Muscle layer of colon (tissue), 2 donors: ENCODE measurements around the gene SELENOI.
"Not testable (repeated sequence)": the region's sequence is repeated elsewhere in the genome, so short reads cannot be mapped to it uniquely, and the experiment has no call there.

Experiments used
- H3K27ac ChIP-seq: one replicate; pipeline ENCODE4 v1.7.0; 2013; ENCODE audit warnings: low read depth, mild to moderate bottlenecking, low read length, moderate library complexity
- H3K27me3 ChIP-seq, 2 donors: one replicate each; pipeline ENCODE4 v1.7.0; 2013; ENCODE audit warnings: low read length in 2 of 2, mild to moderate bottlenecking in 2 of 2; ENCODE audit not compliant: insufficient read depth in 2 of 2, control insufficient read depth in 1 of 2
- H3K36me3 ChIP-seq: one replicate; pipeline ENCODE4 v1.7.0; 2013; ENCODE audit warnings: mild to moderate bottlenecking, low read length; ENCODE audit not compliant: insufficient read depth
- H3K4me1 ChIP-seq: one replicate; pipeline ENCODE4 v1.7.0; 2013; ENCODE audit warnings: mild to moderate bottlenecking, low read length; ENCODE audit not compliant: insufficient read depth
- H3K4me3 ChIP-seq, 2 donors: one replicate each; pipeline ENCODE4 v1.7.0; 2013; ENCODE audit warnings: low read length in 2 of 2, low read depth in 1 of 2, mild to moderate bottlenecking in 1 of 2, moderate library complexity in 1 of 2
- H3K9ac ChIP-seq: one replicate; pipeline ENCODE4 v1.7.0; 2013; ENCODE audit warnings: low read length
- H3K9me3 ChIP-seq: one replicate; pipeline ENCODE4 v1.7.0; 2013; ENCODE audit warnings: mild to moderate bottlenecking, low read length
- donor health status: abdominal sarcoma.
- donor health status: Adenocarcinoma of cecum.

The SELENOI gene

GRCh38 chr2:26329083-26329482 lies 16.9 kb upstream of the SELENOI start:
- not testable (repeated sequence) for H3K9me3 ChIP-seq, H3K9ac ChIP-seq, H3K36me3 ChIP-seq, H3K27me3 ChIP-seq, H3K4me1 ChIP-seq, H3K4me3 ChIP-seq, H3K27ac ChIP-seq

- H3K9me3 ChIP-seq, result no peaks in the 10 kb centered on the region
- H3K36me3 ChIP-seq, result no peaks in the 10 kb centered on the region
These were observed 15.8 kb upstream of the SELENOI start for GRCh38 chr2:26330114-26330549.

DNA sequence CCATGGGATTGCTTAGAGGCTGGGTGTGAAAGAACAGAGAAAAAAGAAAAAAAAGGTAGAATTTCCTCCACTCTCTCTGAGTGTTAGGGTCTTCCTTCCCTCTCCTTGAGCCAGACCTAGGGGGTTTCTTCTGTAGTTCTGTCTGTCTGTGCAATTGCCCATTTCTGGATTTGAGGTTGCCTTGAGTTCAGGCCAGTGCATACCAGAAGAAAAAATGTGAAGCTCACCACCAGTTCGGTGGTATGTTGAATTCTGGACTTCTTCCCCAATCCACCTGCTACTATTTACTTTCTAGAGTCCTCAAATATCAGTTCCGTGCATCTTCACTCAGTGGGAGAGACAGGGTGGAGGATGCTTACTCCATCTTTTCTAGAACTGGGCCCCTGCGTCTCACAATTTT lies 15.3 kb upstream of the SELENOI start:
- H3K4me3 ChIP-seq, result no peak overlapping the region
- no peak overlapping the region for H3K9ac ChIP-seq

More at GRCh38 chr2:26330114-26330549, 15.8 kb upstream of the SELENOI start:
- H3K9ac ChIP-seq, result no peak overlapping the region
- H3K27ac ChIP-seq, result no peak overlapping the region
- H3K4me3 ChIP-seq, result no peak overlapping the region
- peaks cover 8% of the 10 kb centered on the region for H3K4me1 ChIP-seq
- H3K27me3 ChIP-seq, result no peaks in the 10 kb centered on the region

GRCh38 chr2:26331321-26331720 lies 14.6 kb upstream of the SELENOI start:
- not testable (repeated sequence) for H3K4me1 ChIP-seq, H3K36me3 ChIP-seq, H3K27me3 ChIP-seq, H3K9me3 ChIP-seq, H3K9ac ChIP-seq, H3K4me3 ChIP-seq, H3K27ac ChIP-seq

More for the DNA sequence above, 15.3 kb upstream of the SELENOI start:
- no peaks in the 10 kb centered on the region for H3K9me3 ChIP-seq
- peaks cover 8% of the 10 kb centered on the region for H3K4me1 ChIP-seq
- no peak overlapping the region for H3K27ac ChIP-seq
- H3K27me3 ChIP-seq, result no peaks in the 10 kb centered on the region
- H3K36me3 ChIP-seq, result no peaks in the 10 kb centered on the region

DNA sequence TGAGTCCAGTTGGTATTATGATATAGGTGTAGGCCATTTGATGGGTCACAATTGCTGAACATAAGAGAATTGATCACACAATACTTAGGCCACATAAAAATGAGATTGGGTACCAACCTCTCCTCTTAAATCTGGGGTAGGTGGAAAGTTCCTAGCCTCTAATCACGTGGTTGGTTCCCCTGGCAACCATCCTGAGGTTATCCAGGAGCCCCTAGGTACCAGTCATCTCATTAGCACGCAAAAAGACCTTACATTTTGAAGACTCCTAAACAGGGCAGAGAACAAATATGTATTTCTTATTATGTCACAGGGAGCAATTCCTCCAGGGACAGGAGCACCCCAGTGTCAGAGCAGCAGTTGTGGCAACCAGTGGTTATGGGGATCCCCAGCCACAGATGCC lies 12.7 kb upstream of the SELENOI start:
- no peak overlapping the region for H3K27ac ChIP-seq
- no peaks in the 10 kb centered on the region for H3K36me3 ChIP-seq
- H3K4me1 ChIP-seq, result peaks cover 8% of the 10 kb centered on the region
- no peaks in the 10 kb centered on the region for H3K9me3 ChIP-seq
- no peak overlapping the region for H3K4me3 ChIP-seq
- H3K9ac ChIP-seq, result no peak overlapping the region
- no peaks in the 10 kb centered on the region for H3K27me3 ChIP-seq

GRCh38 chr2:26335231-26335630 lies 10.7 kb upstream of the SELENOI start:
- H3K27ac ChIP-seq, result no peak overlapping the region
- H3K9ac ChIP-seq, result no peak overlapping the region
- H3K27me3 ChIP-seq, result no peaks in the 10 kb centered on the region
- no peak overlapping the region for H3K4me3 ChIP-seq
- no peaks in the 10 kb centered on the region for H3K36me3 ChIP-seq
- no peaks in the 10 kb centered on the region for H3K9me3 ChIP-seq
- H3K4me1 ChIP-seq, result peaks cover 1% of the 10 kb centered on the region

- Histone ChIP-seq H3K36me3 (no peaks in the 10 kb centered on the region), H3K27me3 (no peaks in the 10 kb centered on the region), H3K9me3 (no peaks in the 10 kb centered on the region), H3K4me3 (no peak overlapping the region), H3K27ac (no peak overlapping the region), H3K4me1 (no peaks in the 10 kb centered on the region), H3K9ac (no peak overlapping the region)
These were observed 9.2 kb upstream of the SELENOI start for GRCh38 chr2:26336719-26337118.

- no peaks in the 10 kb centered on the region for H3K27me3 ChIP-seq
- no peak overlapping the region for H3K4me3 ChIP-seq
- no peak overlapping the region for H3K27ac ChIP-seq
- no peaks in the 10 kb centered on the region for H3K36me3 ChIP-seq
- H3K9me3 ChIP-seq, result no peaks in the 10 kb centered on the region
- no peaks in the 10 kb centered on the region for H3K4me1 ChIP-seq
- H3K9ac ChIP-seq, result no peak overlapping the region
These were observed 8.6 kb upstream of the SELENOI start for GRCh38 chr2:26337298-26337697.

GRCh38 chr2:26340831-26341230 lies 5.1 kb upstream of the SELENOI start:
- H3K9ac ChIP-seq, result no peak overlapping the region
- H3K4me3 ChIP-seq, result no peak overlapping the region
- no peaks in the 10 kb centered on the region for H3K27me3 ChIP-seq
- no peaks in the 10 kb centered on the region for H3K36me3 ChIP-seq
- no peaks in the 10 kb centered on the region for H3K9me3 ChIP-seq
- H3K27ac ChIP-seq, result no peak overlapping the region
- peaks cover 10% of the 10 kb centered on the region for H3K4me1 ChIP-seq

DNA sequence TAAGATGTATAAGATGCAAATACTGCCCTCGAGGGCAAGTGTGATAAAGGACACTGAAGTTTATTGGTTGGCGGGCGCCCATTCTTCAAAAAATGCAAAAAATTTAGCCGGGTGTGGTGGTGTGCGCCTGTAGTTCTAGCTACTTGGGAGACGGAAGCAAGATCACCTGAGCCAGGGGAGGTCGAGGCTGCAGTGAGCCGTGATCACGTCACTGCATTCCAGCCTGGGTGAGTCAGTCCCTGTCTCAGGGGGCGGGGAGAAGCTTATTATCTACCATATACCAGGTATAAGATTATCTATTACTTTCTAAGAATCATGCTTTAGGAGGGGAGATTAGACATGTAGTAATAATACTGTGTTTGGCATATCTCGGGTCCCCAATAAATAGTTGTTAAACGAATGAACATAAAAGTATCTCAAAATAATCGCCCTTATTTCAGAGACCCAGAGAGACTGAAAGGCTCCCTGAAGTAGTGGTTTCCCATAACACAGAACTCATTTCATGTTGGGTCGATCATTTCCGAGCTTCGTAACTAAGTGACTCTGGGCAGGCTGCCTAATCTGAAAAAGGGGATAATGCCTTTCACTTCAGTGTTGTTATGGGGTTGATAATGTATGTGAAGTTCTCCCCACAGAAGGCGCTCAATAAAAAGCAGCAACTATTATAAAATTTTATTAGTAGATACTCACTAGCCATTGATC lies 1.2 kb upstream of the SELENOI start:
- Histone ChIP-seq H3K4me3 (peak overlapping the region; percentile 77 to 89), H3K9me3 (no peaks in the 10 kb centered on the region), H3K27ac (peak overlapping the region; percentile 66), H3K27me3 (no peaks in the 10 kb centered on the region), H3K36me3 (no peaks in the 10 kb centered on the region), H3K4me1 (peaks cover 17% of the 10 kb centered on the region), H3K9ac (peak overlapping the region; percentile 95)

GRCh38 chr2:26345283-26345544 lies 729 bp upstream of the SELENOI start:
- no peaks in the 10 kb centered on the region for H3K27me3 ChIP-seq
- no peaks in the 10 kb centered on the region for H3K9me3 ChIP-seq
- H3K36me3 ChIP-seq, result no peaks in the 10 kb centered on the region
- H3K4me1 ChIP-seq, result peaks cover 17% of the 10 kb centered on the region
- peak overlapping the region; percentile 95 for H3K9ac ChIP-seq
- H3K4me3 ChIP-seq, result peak overlapping the region; percentile 77 to 89
- peak overlapping the region; percentile 66 for H3K27ac ChIP-seq

- Histone ChIP-seq H3K27me3 (no peaks in the 10 kb centered on the region), H3K4me3 (peak within 1 kb of the TSS; percentile 89 to 94), H3K36me3 (no peaks in the 10 kb centered on the region), H3K9ac (peak within 1 kb of the TSS; percentile 95), H3K4me1 (peaks cover 17% of the 10 kb centered on the region), H3K9me3 (no peaks in the 10 kb centered on the region), H3K27ac (peak within 1 kb of the TSS; percentile 66)
These were observed 611 bp downstream of the SELENOI start, which contains the start of gene ADGRF3 for GRCh38 chr2:26346454-26347053. Gene ADGRF3, minus strand, starts transcription at chr2:26346789. Its CDS starts 555 bp downstream, at chr2:26346234.
